ENCODE measurements around the gene FTCDNL1. TPM values are rescaled to one million over a fixed set of nuclear protein-coding genes. Genes with fewer than 3 reads are reported as not detected.

FTCDNL1 gene
- total RNA-seq, 1 donor from 2014 or later: 1.5 TPM

DNA sequence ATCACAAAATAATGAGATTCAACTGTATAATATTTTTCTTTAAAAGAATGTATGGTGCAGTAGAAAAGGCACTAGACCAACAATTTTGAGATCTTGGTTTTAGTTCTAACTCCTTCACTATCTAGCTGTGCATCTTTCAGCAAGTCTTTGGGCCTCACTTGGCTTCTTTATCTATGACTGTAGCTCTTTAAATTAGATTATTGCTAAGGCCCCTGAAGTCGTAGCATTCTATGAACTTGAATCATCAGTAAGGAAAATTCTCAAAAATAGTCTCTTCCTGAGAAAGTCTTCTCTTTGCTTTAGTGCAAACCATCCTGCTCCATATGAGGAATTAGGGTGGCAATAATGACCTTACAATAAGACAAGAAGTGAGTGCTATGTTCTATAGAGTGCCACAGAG lies 140.4 kb downstream of the FTCDNL1 start:
- intact Hi-C loops (cut with micrococcal nuclease): no loop called here
- Mint-ChIP-seq H3K4me1 (no peaks in the 10 kb centered on the region), H3K4me3 (no peak overlapping the region), H3K27ac (no peak overlapping the region), H3K9me3 (peaks cover 6% of the 10 kb centered on the region), H3K27me3 (peaks cover 9% of the 10 kb centered on the region), H3K36me3 (ENCODE audit: low read depth) (no peaks in the 10 kb centered on the region)
- ChIA-PET CTCF (no interaction called here), POLR2A (no interaction called here)
- DNase-seq (no peak), ATAC-seq (ENCODE audit: low read depth) (no peak)
- TF ChIP-seq, protein P1, sequence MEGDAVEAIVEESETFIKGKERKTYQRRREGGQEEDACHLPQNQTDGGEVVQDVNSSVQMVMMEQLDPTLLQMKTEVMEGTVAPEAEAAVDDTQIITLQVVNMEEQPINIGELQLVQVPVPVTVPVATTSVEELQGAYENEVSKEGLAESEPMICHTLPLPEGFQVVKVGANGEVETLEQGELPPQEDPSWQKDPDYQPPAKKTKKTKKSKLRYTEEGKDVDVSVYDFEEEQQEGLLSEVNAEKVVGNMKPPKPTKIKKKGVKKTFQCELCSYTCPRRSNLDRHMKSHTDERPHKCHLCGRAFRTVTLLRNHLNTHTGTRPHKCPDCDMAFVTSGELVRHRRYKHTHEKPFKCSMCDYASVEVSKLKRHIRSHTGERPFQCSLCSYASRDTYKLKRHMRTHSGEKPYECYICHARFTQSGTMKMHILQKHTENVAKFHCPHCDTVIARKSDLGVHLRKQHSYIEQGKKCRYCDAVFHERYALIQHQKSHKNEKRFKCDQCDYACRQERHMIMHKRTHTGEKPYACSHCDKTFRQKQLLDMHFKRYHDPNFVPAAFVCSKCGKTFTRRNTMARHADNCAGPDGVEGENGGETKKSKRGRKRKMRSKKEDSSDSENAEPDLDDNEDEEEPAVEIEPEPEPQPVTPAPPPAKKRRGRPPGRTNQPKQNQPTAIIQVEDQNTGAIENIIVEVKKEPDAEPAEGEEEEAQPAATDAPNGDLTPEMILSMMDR (IDR thresholded peaks at IDR 0.05): no peak

Other genes with a start within 250 kb of the FTCDNL1 start
- gene C2orf69, start 60.1 kb upstream of the FTCDNL1 start, total RNA-seq: 12.1 and 12.6 TPM in 2 replicates
- 10.5 and 12.5 TPM in 2 replicates for gene TYW5, start 104.3 kb upstream of the FTCDNL1 start, total RNA-seq
- 20.2 and 20.7 TPM in 2 replicates for gene MAIP1, start 104.4 kb upstream of the FTCDNL1 start, total RNA-seq